Tibial nerve (tissue), 4 donors: ENCODE measurements around the gene MTFR1L. TPM values are rescaled to one million over a fixed set of nuclear protein-coding genes. Genes with fewer than 3 reads are reported as not detected.

Experiments used
- DNase-seq, 2 donors: peaks; one replicate each; pipeline ENCODE4 v3.0.0-alpha.2; 2019; ENCODE audit warnings: low spot score in 2 of 2
- H3K27ac ChIP-seq, 4 donors: fragments of 200-600 bp; sonication (generic) in 3 of 4; one replicate each; pipeline ENCODE4 v1.5.1; 2017 to 2019; ENCODE audit warnings: mild to moderate bottlenecking in 1 of 4
- H3K27me3 ChIP-seq, 2 donors: fragments of 200-600 bp; sonication (generic) in 1 of 2; one replicate each; pipeline versions ENCODE4 v1.5.1 to v1.6.0; 2017 to 2019
- H3K36me3 ChIP-seq, 3 donors: fragments of 200-600 bp; sonication (generic); one replicate each; pipeline ENCODE4 v1.5.1; 2018 to 2019
- H3K4me1 ChIP-seq, 4 donors: fragments of 200-600 bp; sonication (generic) in 3 of 4; one replicate each; pipeline ENCODE4 v1.5.1; 2017 to 2019
- H3K4me3 ChIP-seq, 4 donors: fragments of 200-600 bp; sonication (generic) in 3 of 4; one replicate each; pipeline ENCODE4 v1.5.1; 2017 to 2019; ENCODE audit warnings: mild to moderate bottlenecking in 1 of 4, moderate library complexity in 1 of 4
- H3K9me3 ChIP-seq, 4 donors: fragments of 200-600 bp; sonication (generic) in 3 of 4; one replicate each; pipeline ENCODE4 v1.5.1; 2017 to 2019
- EP300 ChIP-seq, 2 donors: sonication (generic); formaldehyde crosslinking; IDR thresholded peaks; one replicate each; pipeline ENCODE4 v1.6.1; 2017; ENCODE audit warnings: antibody characterized with exemption in 2 of 2, mild to moderate bottlenecking in 1 of 2
- POLR2A ChIP-seq, 2 donors: fragments of 450-650 bp; IDR thresholded peaks; one replicate each; pipeline ENCODE4 v1.6.1; 2017; ENCODE audit warnings: antibody characterized with exemption in 2 of 2, mild to moderate bottlenecking in 2 of 2, moderate library complexity in 2 of 2
- WGBS, 2 donors: methylation state at CpG; one replicate each; pipeline ENCODE4 v1.1.5; 2018; 5-methylcytosine and 5-hydroxymethylcytosine counted together
- small RNA-seq: library from RNA; depleted of rRNA; stranded (forward); fragments of <200 nt; gene quantifications from one replicate; pipeline ENCODE3, GENCODE V24; 2016
- total RNA-seq, 4 donors: library from RNA; depleted of rRNA; stranded (reverse); fragments of >200 nt; gene quantifications; one replicate each; pipeline ENCODE4 v1.1.0, GENCODE V29; 2016
- TF ChIP-seq, protein P1 (sequence below), 5 experiments: fragments of 200-600 bp in 3 of 5; fragments of 450-650 bp in 2 of 5; sonication (generic) in 3 of 5; IDR thresholded peaks; one replicate each; pipeline ENCODE4 v1.5.1; 2016 to 2019; ENCODE audit warnings: antibody characterized with exemption in 5 of 5, mild to moderate bottlenecking in 3 of 5, moderate library complexity in 2 of 5

Gene MTFR1L
- total RNA-seq, 4 donors from 2014 or later: 65.7 to 99.4 (median 77.2) TPM

- TF ChIP-seq POLR2A (IDR thresholded peaks at IDR 0.05) (no peak), EP300 (IDR thresholded peaks at IDR 0.05) (no peak)
- TF ChIP-seq, protein P1, sequence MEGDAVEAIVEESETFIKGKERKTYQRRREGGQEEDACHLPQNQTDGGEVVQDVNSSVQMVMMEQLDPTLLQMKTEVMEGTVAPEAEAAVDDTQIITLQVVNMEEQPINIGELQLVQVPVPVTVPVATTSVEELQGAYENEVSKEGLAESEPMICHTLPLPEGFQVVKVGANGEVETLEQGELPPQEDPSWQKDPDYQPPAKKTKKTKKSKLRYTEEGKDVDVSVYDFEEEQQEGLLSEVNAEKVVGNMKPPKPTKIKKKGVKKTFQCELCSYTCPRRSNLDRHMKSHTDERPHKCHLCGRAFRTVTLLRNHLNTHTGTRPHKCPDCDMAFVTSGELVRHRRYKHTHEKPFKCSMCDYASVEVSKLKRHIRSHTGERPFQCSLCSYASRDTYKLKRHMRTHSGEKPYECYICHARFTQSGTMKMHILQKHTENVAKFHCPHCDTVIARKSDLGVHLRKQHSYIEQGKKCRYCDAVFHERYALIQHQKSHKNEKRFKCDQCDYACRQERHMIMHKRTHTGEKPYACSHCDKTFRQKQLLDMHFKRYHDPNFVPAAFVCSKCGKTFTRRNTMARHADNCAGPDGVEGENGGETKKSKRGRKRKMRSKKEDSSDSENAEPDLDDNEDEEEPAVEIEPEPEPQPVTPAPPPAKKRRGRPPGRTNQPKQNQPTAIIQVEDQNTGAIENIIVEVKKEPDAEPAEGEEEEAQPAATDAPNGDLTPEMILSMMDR (IDR thresholded peaks at IDR 0.05): no peak
- peaks cover 0 to 9% (median 0%) of the 10 kb centered on the region in 4 donors for H3K4me1 ChIP-seq
- no peak overlapping the region for H3K4me3 ChIP-seq
- peaks cover 0 to 4% (median 0%) of the 10 kb centered on the region in 3 donors for H3K36me3 ChIP-seq
- no peaks in the 10 kb centered on the region for H3K9me3 ChIP-seq
- WGBS, 2 donors: 87 to 88% methylated on average over 5 of the region's 5 CpGs
- no peak for DNase-seq
- H3K27me3 ChIP-seq: no peaks in the 10 kb centered on the region
- H3K27ac ChIP-seq: no peak overlapping the region
Measured at GRCh38 chr1:25880518-25880917, 60.8 kb downstream of the MTFR1L start.

DNA sequence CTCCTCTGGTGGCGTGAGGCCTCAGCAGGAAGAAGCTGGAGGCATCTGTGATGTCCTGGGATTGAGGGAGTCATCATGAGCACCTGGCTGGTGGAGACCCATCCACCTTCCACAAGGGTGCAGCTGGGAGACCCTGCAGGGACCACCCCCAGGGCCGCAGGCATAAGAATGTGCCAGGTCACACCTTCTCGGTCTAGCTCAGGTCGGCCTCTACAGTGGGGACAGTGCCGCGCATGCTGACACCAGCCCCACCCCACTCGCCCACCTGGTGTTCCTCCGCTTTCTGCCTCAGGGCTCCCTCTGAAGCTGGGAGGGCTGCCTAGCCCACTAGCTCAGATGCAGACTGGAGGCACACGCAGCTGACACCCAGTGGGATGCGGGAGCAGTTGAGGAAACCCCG is 61.5 kb downstream of the MTFR1L start:
- Histone ChIP-seq H3K4me1 (peaks cover 0 to 3% (median 0%) of the 10 kb centered on the region in 4 donors), H3K27ac (no peak overlapping the region), H3K27me3 (no peaks in the 10 kb centered on the region), H3K36me3 (peaks cover 0 to 4% (median 0%) of the 10 kb centered on the region in 3 donors), H3K9me3 (no peaks in the 10 kb centered on the region), H3K4me3 (no peak overlapping the region)
- no peak for DNase-seq
- WGBS, 2 donors: 82 to 88% methylated on average over 6 to 11 of the region's 11 CpGs
- no peak for TF ChIP-seq POLR2A (IDR thresholded peaks at IDR 0.05)
- no peak for TF ChIP-seq EP300 (IDR thresholded peaks at IDR 0.05)
- TF ChIP-seq, protein P1 (IDR thresholded peaks at IDR 0.05): no peak

Small RNA genes within 50 kb of the gene (small RNA-seq; reads per million reads assigned to genes)
- not detected for gene RF00019

Other genes starting within 250 kb of the MTFR1L start
- 10 to 100 TPM; 14.6 to 25.1 (median 17.5) TPM for gene MAN1C1, start 203.2 kb upstream of the MTFR1L start, total RNA-seq
- 10 to 100 TPM; 17.6 to 54.0 (median 36.8) TPM for gene SELENON, start 19.8 kb upstream of the MTFR1L start, total RNA-seq
- gene AUNIP, start 39.5 kb downstream of the MTFR1L start, total RNA-seq: not detected
- gene PAQR7, start 55.8 kb downstream of the MTFR1L start, total RNA-seq: 1 to 10 TPM; 5.4 to 8.7 (median 7.5) TPM
- gene STMN1, start 86.5 kb downstream of the MTFR1L start, total RNA-seq: 100 to 1,000 TPM in 2 of 4 donors, 10 to 100 TPM in 2; 79.2 to 140 (median 105) TPM
- 10 to 100 TPM in 1 of 4 donors, 1 to 10 TPM in 3; 6.3 to 19.2 (median 9.3) TPM for gene PAFAH2, start 178.1 kb downstream of the MTFR1L start, total RNA-seq
- 10 to 100 TPM; 30.6 to 44.3 (median 34.6) TPM for gene EXTL1, start 201.8 kb downstream of the MTFR1L start, total RNA-seq
- not detected for gene SLC30A2, start 226.2 kb downstream of the MTFR1L start, total RNA-seq
- under 1 TPM in 2 of 4 donors, not detected in 2; 0.21 to 0.98 TPM for gene TRIM63, start 247.7 kb downstream of the MTFR1L start, total RNA-seq